OCI-LY1 (cell line): ENCODE measurements around the gene MCRS1.

ENCODE experiments used
- H2AFZ ChIP-seq: fragments of 200-600 bp; sonication (generic), shearing (Covaris generic); 2 replicates; pipeline ENCODE4 v1.6.0; 2014; ENCODE audit warnings: antibody characterized with exemption, mild to moderate bottlenecking, low read length
- H3F3A ChIP-seq: fragments of 200-600 bp; sonication (generic), shearing (Covaris generic); 2 replicates; pipeline ENCODE4 v1.6.0; 2014; ENCODE audit warnings: mild to moderate bottlenecking, antibody characterized with exemption, low read length, moderate library complexity; ENCODE audit not compliant: insufficient read depth
- H3K27ac ChIP-seq: fragments of 200-600 bp; sonication (generic); 2 replicates; pipeline ENCODE4 v1.5.1; 2014; ENCODE audit warnings: low read length, mixed run types, mild to moderate bottlenecking, low read depth; ENCODE audit not compliant: poor library complexity, severe bottlenecking
- H3K27me3 ChIP-seq: fragments of 200-600 bp; sonication (generic); 2 replicates; pipeline ENCODE4 v1.6.0; 2014; ENCODE audit warnings: antibody characterized with exemption, mild to moderate bottlenecking, low read length, moderate library complexity; ENCODE audit not compliant: insufficient read depth
- H3K36me3 ChIP-seq: fragments of 200-600 bp; sonication (generic); 2 replicates; pipeline ENCODE4 v1.6.1; 2014; ENCODE audit warnings: mild to moderate bottlenecking, antibody characterized with exemption, low read length, moderate library complexity, mixed read lengths; ENCODE audit not compliant: insufficient read depth
- H3K4me1 ChIP-seq: fragments of 200-600 bp; sonication (generic); 2 replicates; pipeline ENCODE4 v1.5.1; 2014; ENCODE audit warnings: mild to moderate bottlenecking, low read length, moderate library complexity; ENCODE audit not compliant: insufficient read depth, severe bottlenecking
- H3K4me2 ChIP-seq: fragments of 200-600 bp; sonication (generic), shearing (Covaris generic); 2 replicates; pipeline ENCODE4 v1.6.1; 2014; ENCODE audit warnings: low read length
- H3K4me3 ChIP-seq: fragments of 200-600 bp; sonication (generic); 2 replicates; pipeline ENCODE4 v1.5.1; 2014; ENCODE audit warnings: low read length, low read depth, mild to moderate bottlenecking, mixed read lengths; ENCODE audit not compliant: poor library complexity, severe bottlenecking
- H3K79me2 ChIP-seq: fragments of 200-600 bp; shearing (Covaris generic); 2 replicates; pipeline ENCODE4 v1.6.1; 2016; ENCODE audit warnings: mixed run types, low read length, mixed read lengths; ENCODE audit not compliant: insufficient read depth
- H3K9ac ChIP-seq: fragments of 200-600 bp; sonication (generic), shearing (Covaris generic); 2 replicates; pipeline ENCODE4 v1.6.1; 2014; ENCODE audit warnings: mild to moderate bottlenecking, low read length, mixed read lengths
- H3K9me2 ChIP-seq: fragments of 200-600 bp; sonication (generic), shearing (Covaris generic); 2 replicates; pipeline ENCODE4 v1.6.1; 2014; ENCODE audit warnings: low read depth, mild to moderate bottlenecking, low read length, mixed read lengths
- H3K9me3 ChIP-seq: fragments of 200-600 bp; shearing (Covaris generic); 2 replicates; pipeline ENCODE4 v1.6.1; 2014; ENCODE audit warnings: low read length, mixed read lengths
- H4K20me1 ChIP-seq: fragments of 200-600 bp; sonication (generic), shearing (Covaris generic); 2 replicates; pipeline ENCODE4 v1.6.0; 2016; ENCODE audit warnings: mild to moderate bottlenecking, low read length; ENCODE audit not compliant: insufficient read depth
- CTCF ChIP-seq: fragments of 200-600 bp; sonication (generic), shearing (Covaris generic); IDR thresholded peaks from 2 replicates; pipeline ENCODE4 v1.5.1; 2017; ENCODE audit warnings: mild to moderate bottlenecking, antibody characterized with exemption, low read length, moderate library complexity, mixed read lengths
- EZH2 ChIP-seq: fragments of 200-600 bp; sonication (generic), shearing (Covaris generic); IDR thresholded peaks from 2 replicates; pipeline ENCODE4 v1.8.0; 2017; ENCODE audit warnings: borderline replicate concordance, mixed run types, mild to moderate bottlenecking, antibody characterized with exemption, low read length, moderate library complexity, mixed read lengths

MCRS1 gene

GRCh38 chr12:49525942-49526341, 42.0 kb downstream of the MCRS1 start:
- Histone ChIP-seq H2AFZ (no peak overlapping the region), H3K4me2 (no peak overlapping the region), H3K9me2 (no peaks in the 10 kb centered on the region), H3K4me1 (peaks cover 3% of the 10 kb centered on the region), H4K20me1 (no peaks in the 10 kb centered on the region), H3K9ac (no peak overlapping the region), H3K27ac (no peak overlapping the region), H3F3A (no peaks in the 10 kb centered on the region), H3K79me2 (no peaks in the 10 kb centered on the region), H3K27me3 (no peaks in the 10 kb centered on the region), H3K4me3 (no peak overlapping the region), H3K9me3 (no peaks in the 10 kb centered on the region), H3K36me3 (peaks cover 41% of the 10 kb centered on the region)
- TF ChIP-seq CTCF (no peak), EZH2 (no peak)

- Histone ChIP-seq H3K36me3 (peaks cover 41% of the 10 kb centered on the region), H3K9me2 (no peaks in the 10 kb centered on the region), H3K9ac (no peak overlapping the region), H3K4me2 (no peak overlapping the region), H4K20me1 (no peaks in the 10 kb centered on the region), H3F3A (no peaks in the 10 kb centered on the region), H3K27ac (no peak overlapping the region), H3K4me3 (no peak overlapping the region), H3K4me1 (peaks cover 3% of the 10 kb centered on the region), H3K9me3 (no peaks in the 10 kb centered on the region), H2AFZ (no peak overlapping the region), H3K27me3 (no peaks in the 10 kb centered on the region), H3K79me2 (no peaks in the 10 kb centered on the region)
- TF ChIP-seq CTCF (no peak), EZH2 (no peak)
These were observed 43.1 kb downstream of the MCRS1 start for GRCh38 chr12:49524660-49525324.

GRCh38 chr12:49521389-49521788, 46.6 kb downstream of the MCRS1 start:
- Histone ChIP-seq H2AFZ (no peak overlapping the region), H3K9me3 (no peaks in the 10 kb centered on the region), H4K20me1 (no peaks in the 10 kb centered on the region), H3K27ac (no peak overlapping the region), H3F3A (no peaks in the 10 kb centered on the region), H3K27me3 (no peaks in the 10 kb centered on the region), H3K9me2 (no peaks in the 10 kb centered on the region), H3K4me2 (no peak overlapping the region), H3K36me3 (peaks cover 39% of the 10 kb centered on the region), H3K4me3 (no peak overlapping the region), H3K4me1 (peaks cover 3% of the 10 kb centered on the region), H3K9ac (no peak overlapping the region), H3K79me2 (no peaks in the 10 kb centered on the region)
- TF ChIP-seq EZH2 (no peak), CTCF (no peak)
